ENCODE measurements around the gene RHPN2.
"Not testable (repeated sequence)": the region's sequence is repeated elsewhere in the genome, so short reads cannot be mapped to it uniquely, and the experiment has no call there.

RHPN2 gene

GRCh38 chr19:32971715-32972540, 92.8 kb downstream of the RHPN2 start, which contains the start of the genes CEP89 and FAAP24:
TSS of gene CEP89 (minus strand) at chr19:32971958. CDS start at chr19:32971874, 84 bp downstream.
TSS of gene FAAP24 (plus strand) at chr19:32972242. CDS start at chr19:32973197, 955 bp downstream.
- DNase-seq (ENCODE audit: low spot score), result peak; percentile 98

DNA sequence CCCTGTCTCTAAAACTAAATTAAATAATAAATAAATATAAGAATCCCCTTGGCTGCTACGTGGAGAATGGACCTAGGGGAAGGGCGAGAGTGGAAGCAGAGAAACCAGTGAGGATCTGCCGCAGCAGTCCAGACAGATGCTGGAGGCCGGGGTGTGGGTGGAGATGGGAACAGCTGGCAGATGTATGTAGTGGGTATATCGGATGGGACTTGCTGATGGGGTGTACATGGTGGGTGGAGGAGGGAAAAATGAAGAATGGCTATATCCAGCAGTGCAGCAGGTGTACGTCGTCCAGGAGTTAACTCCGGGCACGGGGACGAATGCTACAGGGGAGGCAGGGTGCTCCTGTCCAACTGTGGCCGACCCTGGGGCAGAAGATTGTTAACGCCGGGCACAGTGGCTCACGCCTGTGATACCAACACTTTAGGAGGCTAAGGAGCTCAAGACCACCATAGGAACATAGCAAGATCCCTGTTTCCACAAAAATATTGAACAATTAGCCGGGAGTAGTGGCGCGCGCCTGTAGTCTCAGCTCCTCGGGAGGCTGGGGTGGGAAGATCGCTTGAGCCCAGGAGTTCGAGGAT, 93.6 kb downstream of the RHPN2 start:
- no peak for DNase-seq (ENCODE audit: low spot score)

DNA sequence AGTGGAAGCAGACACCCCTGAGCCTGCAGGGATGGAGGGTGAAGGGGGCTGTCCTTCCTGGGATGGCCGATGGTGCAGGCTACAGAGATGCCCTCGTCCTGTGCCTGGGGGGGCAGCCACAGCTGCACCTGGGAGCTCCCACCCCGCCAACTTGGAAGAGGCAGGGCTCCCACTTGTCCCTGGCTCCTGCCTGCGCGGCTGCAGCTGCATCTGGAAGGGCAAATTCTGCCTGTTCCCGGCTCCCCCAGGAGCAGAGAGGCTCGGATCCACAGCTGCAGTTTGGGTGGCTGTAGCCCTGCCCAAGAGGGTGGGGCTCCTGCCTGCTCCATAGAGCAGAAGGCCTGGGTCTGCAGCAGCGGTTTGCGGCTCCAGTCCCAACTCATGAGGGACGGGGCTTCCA, 95.1 kb downstream of the RHPN2 start:
- DNase-seq (ENCODE audit: low spot score), result no peak

DNA sequence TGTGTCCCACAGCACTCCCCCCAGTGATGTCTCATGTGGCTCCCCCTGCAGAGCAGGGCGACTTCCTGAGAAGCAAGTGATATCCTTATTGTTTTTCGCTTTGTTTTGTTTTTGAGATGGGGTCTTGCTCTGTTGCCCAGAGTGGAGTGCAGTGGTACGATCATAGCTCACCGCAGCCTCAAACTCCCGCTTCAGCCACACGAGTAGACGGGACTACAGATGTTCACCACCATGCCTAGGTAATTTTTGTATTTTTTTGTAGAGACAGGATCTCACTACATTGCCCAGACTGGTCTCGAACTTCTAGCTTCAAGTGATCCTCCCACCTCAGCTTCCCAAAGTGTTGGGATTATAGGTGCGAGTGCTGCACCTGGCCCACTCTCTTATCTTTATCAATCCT, 97.9 kb downstream of the RHPN2 start:
- DNase-seq (ENCODE audit: low spot score), result no peak

DNA sequence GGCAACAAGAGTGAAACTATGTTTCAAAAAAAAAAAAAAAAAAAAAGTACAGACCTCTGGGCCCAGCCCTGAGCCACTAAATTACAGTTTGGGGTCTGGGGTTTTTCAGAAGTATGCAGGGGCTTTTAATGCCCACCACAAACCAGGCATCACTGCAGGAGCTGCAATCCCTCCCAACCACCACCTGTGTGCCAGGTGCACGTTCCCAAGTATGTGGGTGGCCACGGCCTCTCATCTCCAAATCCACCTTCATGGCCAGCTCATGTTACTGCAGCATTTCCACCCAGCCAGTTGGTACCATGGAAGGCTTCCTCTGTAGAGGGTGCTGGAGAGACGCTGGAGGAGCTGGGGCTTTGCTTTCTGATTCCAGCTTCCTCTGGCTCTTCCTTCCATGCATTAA, 119.4 kb downstream of the RHPN2 start:
- DNase-seq (ENCODE audit: low spot score), result no peak

DNA sequence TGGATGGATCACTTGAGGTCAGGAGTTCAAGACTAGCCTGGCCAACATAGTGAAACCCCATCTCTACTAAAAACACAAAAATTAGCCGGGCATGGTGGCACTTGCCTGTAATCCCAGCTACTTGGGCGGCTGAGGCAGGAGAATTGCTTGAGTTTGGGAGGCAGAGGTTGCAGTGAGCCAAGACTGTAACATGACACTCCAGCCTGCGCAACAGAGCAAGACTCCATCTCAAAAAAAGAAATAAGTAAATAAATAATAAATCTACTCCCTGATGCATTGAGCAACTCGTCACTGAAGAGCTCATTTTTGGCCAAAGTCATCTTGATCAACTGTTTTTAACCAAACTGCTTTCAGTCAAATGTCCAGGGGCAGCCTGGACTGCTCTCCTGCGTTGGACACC, 123.4 kb downstream of the RHPN2 start:
- DNase-seq (ENCODE audit: low spot score), result not testable (repeated sequence)

DNA sequence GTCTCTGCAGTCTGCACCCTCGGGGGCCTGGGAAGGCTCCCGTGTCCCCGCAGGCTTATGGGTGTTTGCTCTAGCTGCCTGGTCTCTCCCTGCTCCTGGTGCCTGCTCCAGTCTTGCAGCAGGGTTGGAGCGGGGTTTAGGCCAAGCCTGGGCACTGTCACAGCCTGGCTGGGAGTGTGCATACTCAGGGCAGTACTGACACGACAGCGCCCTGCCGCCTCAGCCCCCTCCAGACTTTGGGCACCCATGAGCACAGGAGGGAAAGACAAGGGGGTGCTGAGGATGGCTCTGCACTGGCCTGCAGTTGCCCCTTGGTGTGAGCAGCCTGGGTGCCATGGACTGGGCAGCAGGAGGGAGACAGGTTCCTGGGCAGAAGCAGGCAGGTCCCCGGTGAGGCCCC, 128.6 kb downstream of the RHPN2 start:
- no peak for DNase-seq (ENCODE audit: low spot score)

DNA sequence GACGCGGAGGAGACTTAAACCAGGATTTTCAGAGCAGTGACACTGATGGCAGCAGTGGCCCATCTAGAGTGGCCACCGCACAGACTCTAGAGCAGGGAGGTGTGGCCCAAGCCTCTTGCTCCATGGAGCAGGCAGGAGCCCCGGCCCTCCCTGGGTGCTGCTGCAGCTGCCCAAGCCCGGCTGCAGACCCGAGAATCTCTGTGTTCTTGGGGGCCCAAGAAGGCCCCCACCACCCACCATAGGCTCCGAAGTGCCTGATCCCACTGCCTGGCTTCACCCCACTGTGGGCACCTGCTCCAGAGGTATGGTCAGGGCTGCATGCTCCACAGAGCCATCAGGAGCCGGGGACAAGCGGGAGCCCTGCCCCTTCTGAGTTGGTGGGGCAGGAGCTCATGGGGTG, 129.1 kb downstream of the RHPN2 start:
- no peak for DNase-seq (ENCODE audit: low spot score)

GRCh38 chr19:32933571-32933970, 131.1 kb downstream of the RHPN2 start:
- DNase-seq (ENCODE audit: low spot score), result no peak

- no peak for DNase-seq (ENCODE audit: low spot score)
Measured at GRCh38 chr19:32930567-32930966, 134.1 kb downstream of the RHPN2 start.

GRCh38 chr19:32928806-32929205, 135.9 kb downstream of the RHPN2 start:
- no peak for DNase-seq (ENCODE audit: low spot score)
